H1 (cell line): ENCODE results near the gene H6PD. TPM values are rescaled to one million over a fixed set of nuclear protein-coding genes. Genes with fewer than 3 reads are reported as not detected.

ENCODE experiments used
- BRCA1 ChIP-seq: IDR thresholded peaks from 2 replicates; pipeline ENCODE4 v1.6.1; 2012; ENCODE audit warnings: low read depth, low read length, improper control_type of control experiment
- JUND ChIP-seq: IDR thresholded peaks from 2 replicates; pipeline ENCODE4 v1.6.1; 2011; ENCODE audit warnings: mild to moderate bottlenecking, improper control_type of control experiment, low read length
- polyA plus RNA-seq, 7 experiments: library from polyadenylated mRNA; depleted of rRNA in 3 of 7; stranded (reverse) in 5 of 7; unstranded in 2 of 7; fragments of >200 nt in 5 of 7; fragments of 200-250 nt in 2 of 7; gene quantifications; 1 replicate in 5 of 7; 2 replicates in 1 of 7; 4 replicates in 1 of 7; pipeline versions ENCODE4 v1.2.1 to v1.2.3, GENCODE V29; 2011 to 2013; ENCODE audit warnings: missing spikeins in 2 of 7, mixed read lengths in 2 of 7
- total RNA-seq: library from RNA; stranded (reverse); fragmentation: NEBNext Ultra II Directional; extraction: Animal tissue kit (Norgen Biotek cat#: 25700); gene quantifications from 2 replicates; pipeline ENCODE4 v1.2.1, GENCODE V29; 2021

H6PD gene
- total and polyA plus RNA-seq, 2 of the 8 experiments (the other 6 are each of a cell fraction or from before 2014, with no cell fraction given), result 3.6 to 3.8 TPM

- TF ChIP-seq JUND, result no peak
- no peak for TF ChIP-seq BRCA1
Observed at GRCh38 chr1:9267352-9267686, 32.7 kb downstream of the H6PD start (continued).
